ENCODE measurements around the gene PCK2. TPM values are rescaled to one million over a fixed set of nuclear protein-coding genes. Genes with fewer than 3 reads are reported as not detected.

The PCK2 gene
- total RNA-seq, 1 experiment from 2014 or later = 28.6 TPM

GRCh38 chr14:24138396-24139271 is 44.5 kb downstream of the PCK2 start:
- DNase-seq (ENCODE audit: low read depth, low spot score) = no peak
- in situ Hi-C loops (cut with HindIII; ENCODE audit: low pct_unique_long_range_greater_than_20kb, low sequenced_read_pairs) = no loop called here

DNA sequence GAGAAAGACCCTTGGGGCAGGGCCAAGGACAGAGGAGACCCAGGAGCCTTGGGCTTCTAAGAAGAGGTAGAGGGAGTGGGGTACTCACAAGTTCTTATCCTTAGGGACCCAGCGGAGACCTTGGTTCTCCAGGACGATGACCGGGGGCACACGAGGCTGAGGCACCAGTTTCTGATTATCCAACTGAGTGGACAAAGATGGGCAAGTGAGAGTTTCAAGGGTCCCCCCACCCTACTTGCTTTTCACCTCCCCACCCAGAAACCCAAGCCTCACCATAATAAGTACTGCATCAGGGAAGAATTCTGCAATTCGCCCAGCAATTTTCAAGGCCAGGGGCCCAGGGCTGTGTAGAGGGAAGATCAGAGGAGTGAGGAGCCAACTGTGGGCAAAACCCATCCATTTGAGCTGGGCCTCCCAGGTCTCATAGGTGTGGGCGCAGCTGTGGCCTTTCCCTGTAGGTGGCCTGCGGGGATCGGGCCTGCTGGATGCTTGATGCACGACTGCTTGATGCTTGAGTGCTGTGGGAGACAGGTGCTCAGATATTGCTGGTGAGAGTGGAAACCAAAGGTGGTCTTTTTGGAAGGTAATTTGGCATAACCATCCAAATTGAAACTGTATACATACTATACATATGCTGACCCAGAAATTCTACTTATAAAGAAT is 45.3 kb downstream of the PCK2 start:
- no peak for DNase-seq (ENCODE audit: low read depth, low spot score)
- in situ Hi-C loops (cut with HindIII; ENCODE audit: low pct_unique_long_range_greater_than_20kb, low sequenced_read_pairs) = no loop called here

- DNase-seq (ENCODE audit: low read depth, low spot score) = peak; percentile 99
- in situ Hi-C loops (cut with HindIII; ENCODE audit: low pct_unique_long_range_greater_than_20kb, low sequenced_read_pairs) = no loop called here
Measured at GRCh38 chr14:24141097-24141880, 47.2 kb downstream of the PCK2 start, which contains the start of gene EMC9. EMC9 (minus strand) TSS chr14:24141591; CDS start chr14:24141304, 287 bp downstream.

GRCh38 chr14:24143511-24143910 is 49.4 kb downstream of the PCK2 start:
- in situ Hi-C loops (cut with HindIII; ENCODE audit: low pct_unique_long_range_greater_than_20kb, low sequenced_read_pairs) = no loop called here

DNA sequence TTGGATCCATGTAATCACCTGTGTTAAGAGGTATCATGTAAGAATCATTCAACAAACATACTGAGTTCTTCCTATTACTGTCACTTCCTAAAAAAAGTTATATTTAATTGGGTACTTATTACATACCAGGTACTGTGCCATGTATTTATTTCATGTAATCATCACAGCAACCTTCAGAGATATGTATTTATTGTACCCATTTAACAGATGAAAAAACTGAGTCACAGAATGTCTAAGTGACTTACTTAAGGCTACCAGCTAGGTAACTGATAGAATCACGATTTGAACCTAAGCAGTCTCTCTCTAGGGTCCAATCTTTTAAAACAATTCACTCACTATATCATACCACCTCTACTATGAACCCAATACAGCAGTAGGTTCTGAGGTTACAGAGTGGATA is 50.3 kb downstream of the PCK2 start:
- in situ Hi-C loops (cut with HindIII; ENCODE audit: low pct_unique_long_range_greater_than_20kb, low sequenced_read_pairs) = no loop called here
- no peak for DNase-seq (ENCODE audit: low read depth, low spot score)

More at GRCh38 chr14:24143511-24143910, 49.4 kb downstream of the PCK2 start:
- DNase-seq (ENCODE audit: low read depth, low spot score) = no peak

DNA sequence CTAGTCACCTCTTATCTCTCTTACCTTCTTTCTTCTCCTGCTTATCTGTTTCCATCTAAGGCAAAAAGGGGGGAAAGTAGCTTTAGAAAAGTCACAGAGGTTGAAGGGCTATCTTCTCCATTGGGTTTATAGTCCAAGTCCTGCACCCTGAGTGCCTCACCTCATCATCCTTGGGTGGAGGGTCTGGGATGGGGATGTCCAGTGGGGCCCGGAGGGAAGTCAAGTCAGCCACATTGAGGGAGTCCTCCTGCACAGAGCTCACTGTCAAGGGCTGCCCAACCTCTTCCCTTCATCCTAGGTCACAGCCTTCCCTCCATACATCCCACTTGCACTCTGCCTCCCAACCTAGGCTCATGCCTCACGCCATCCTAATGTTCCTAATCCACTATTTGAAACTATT is 51.1 kb downstream of the PCK2 start:
- in situ Hi-C loops (cut with HindIII; ENCODE audit: low pct_unique_long_range_greater_than_20kb, low sequenced_read_pairs) = no loop called here
- no peak for DNase-seq (ENCODE audit: low read depth, low spot score)

GRCh38 chr14:24145690-24146452 is 51.8 kb downstream of the PCK2 start:
- DNase-seq (ENCODE audit: low read depth, low spot score) = no peak
- in situ Hi-C loops (cut with HindIII; ENCODE audit: low pct_unique_long_range_greater_than_20kb, low sequenced_read_pairs) = no loop called here

GRCh38 chr14:24146453-24146977 is 52.4 kb downstream of the PCK2 start, which contains the start of gene PSME2:
PSME2 (minus strand) TSS chr14:24146610; CDS start chr14:24146581, 29 bp downstream.
- in situ Hi-C loops (cut with HindIII; ENCODE audit: low pct_unique_long_range_greater_than_20kb, low sequenced_read_pairs) = no loop called here
- peak; percentile 97 for DNase-seq (ENCODE audit: low read depth, low spot score)

- in situ Hi-C loops (cut with HindIII; ENCODE audit: low pct_unique_long_range_greater_than_20kb, low sequenced_read_pairs) = no loop called here
- DNase-seq (ENCODE audit: low read depth, low spot score) = peak; percentile 97
Measured at GRCh38 chr14:24146978-24147760, 53.1 kb downstream of the PCK2 start, which contains the start of gene RNF31. RNF31 (plus strand) TSS chr14:24147498; CDS start chr14:24147699, 201 bp downstream.

DNA sequence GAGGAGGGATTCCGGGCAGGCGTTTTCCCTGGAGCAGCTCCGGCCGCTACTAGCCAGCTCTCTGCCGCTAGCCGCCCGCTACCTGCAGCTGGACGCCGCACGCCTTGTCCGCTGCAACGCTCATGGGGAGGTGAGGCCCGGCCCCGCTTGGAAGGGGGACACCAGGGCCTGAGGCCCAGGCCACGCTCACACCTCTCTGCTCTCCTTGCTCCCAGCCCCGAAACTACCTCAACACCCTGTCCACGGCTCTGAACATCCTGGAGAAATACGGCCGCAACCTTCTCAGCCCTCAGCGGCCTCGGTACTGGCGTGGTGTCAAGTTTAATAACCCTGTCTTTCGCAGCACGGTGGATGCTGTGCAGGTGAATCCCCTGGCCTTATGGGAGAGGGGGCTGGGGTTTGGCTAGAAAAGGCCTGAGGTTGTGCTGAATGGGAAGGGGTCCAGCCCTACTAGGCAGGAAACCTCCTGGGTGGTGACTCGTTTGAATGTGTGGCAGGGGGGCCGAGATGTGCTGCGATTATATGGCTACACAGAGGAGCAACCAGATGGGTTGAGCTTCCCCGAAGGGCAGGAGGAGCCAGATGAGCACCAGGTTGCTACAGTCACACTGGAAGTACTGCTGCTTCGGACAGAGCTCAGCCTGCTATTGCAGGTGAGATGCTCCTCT is 53.8 kb downstream of the PCK2 start:
- in situ Hi-C loops (cut with HindIII; ENCODE audit: low pct_unique_long_range_greater_than_20kb, low sequenced_read_pairs) = no loop called here
- DNase-seq (ENCODE audit: low read depth, low spot score) = no peak

GRCh38 chr14:24149302-24149969 is 55.3 kb downstream of the PCK2 start:
- no peak for DNase-seq (ENCODE audit: low read depth, low spot score)
- in situ Hi-C loops (cut with HindIII; ENCODE audit: low pct_unique_long_range_greater_than_20kb, low sequenced_read_pairs) = no loop called here

DNA sequence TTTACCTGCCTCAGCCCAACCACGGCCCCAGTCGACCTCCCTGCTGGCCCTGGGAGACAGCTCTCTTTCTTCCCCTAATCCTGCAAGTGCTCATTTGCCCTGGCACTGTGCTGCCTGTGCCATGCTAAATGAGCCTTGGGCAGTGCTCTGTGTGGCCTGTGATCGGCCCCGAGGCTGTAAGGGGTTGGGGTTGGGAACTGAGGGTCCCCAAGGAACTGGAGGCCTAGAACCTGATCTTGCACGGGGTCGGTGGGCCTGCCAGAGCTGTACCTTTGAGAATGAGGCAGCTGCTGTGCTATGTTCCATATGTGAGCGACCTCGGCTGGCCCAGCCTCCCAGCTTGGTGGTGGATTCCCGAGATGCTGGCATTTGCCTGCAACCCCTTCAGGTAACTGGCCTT is 56.0 kb downstream of the PCK2 start:
- in situ Hi-C loops (cut with HindIII; ENCODE audit: low pct_unique_long_range_greater_than_20kb, low sequenced_read_pairs) = no loop called here
- no peak for DNase-seq (ENCODE audit: low read depth, low spot score)

GRCh38 chr14:24150567-24150966 is 56.5 kb downstream of the PCK2 start:
- in situ Hi-C loops (cut with HindIII; ENCODE audit: low pct_unique_long_range_greater_than_20kb, low sequenced_read_pairs) = no loop called here

DNA sequence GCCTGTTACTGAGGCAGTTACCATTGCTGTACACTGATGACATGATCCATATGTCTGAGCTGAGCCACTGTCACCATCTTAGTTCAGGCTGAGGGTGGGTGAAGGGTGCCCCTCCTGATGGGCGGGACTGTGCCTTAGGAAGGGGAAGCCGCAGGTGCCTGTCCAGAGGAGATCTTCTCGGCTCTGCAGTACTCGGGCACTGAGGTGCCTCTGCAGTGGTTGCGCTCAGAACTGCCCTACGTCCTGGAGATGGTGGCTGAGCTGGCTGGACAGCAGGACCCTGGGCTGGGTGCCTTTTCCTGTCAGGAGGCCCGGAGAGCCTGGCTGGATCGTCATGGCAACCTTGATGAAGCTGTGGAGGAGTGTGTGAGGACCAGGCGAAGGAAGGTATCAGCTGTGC is 56.9 kb downstream of the PCK2 start:
- in situ Hi-C loops (cut with HindIII; ENCODE audit: low pct_unique_long_range_greater_than_20kb, low sequenced_read_pairs) = no loop called here
- no peak for DNase-seq (ENCODE audit: low read depth, low spot score)

More at GRCh38 chr14:24150567-24150966, 56.5 kb downstream of the PCK2 start:
- DNase-seq (ENCODE audit: low read depth, low spot score) = no peak

DNA sequence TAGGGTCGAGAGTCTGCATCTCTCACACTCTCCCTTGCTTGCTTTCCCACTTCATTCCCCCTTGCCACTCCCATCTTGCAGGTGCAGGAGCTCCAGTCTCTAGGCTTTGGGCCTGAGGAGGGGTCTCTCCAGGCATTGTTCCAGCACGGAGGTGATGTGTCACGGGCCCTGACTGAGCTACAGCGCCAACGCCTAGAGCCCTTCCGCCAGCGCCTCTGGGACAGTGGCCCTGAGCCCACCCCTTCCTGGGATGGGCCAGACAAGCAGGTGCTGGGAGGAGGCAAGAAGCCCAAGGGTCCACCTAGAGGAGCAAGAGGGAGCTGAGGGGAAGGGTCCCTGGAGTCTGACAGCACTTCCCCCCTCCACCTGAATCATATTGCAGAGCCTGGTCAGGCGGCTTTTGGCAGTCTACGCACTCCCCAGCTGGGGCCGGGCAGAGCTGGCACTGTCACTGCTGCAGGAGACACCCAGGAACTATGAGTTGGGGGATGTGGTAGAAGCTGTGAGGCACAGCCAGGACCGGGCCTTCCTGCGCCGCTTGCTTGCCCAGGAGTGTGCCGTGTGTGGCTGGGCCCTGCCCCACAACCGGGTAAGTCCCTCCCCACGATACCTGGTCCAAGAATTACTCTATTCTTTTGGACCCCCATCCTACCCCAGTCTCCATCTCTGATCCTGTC is 57.4 kb downstream of the PCK2 start:
- in situ Hi-C loops (cut with HindIII; ENCODE audit: low pct_unique_long_range_greater_than_20kb, low sequenced_read_pairs) = no loop called here
- no peak for DNase-seq (ENCODE audit: low read depth, low spot score)
